Endothelial cell of umbilical vein (primary cell): Measurements from ENCODE around the gene CPNE8.

Experiments used
- EZH2 ChIP-seq: IDR thresholded peaks from 2 replicates; pipeline ENCODE4 v1.6.1; 2012; ENCODE audit warnings: borderline replicate concordance, low read depth, mild to moderate bottlenecking, moderate library complexity, low read length, inconsistent platforms; ENCODE audit not compliant: severe bottlenecking
- MYC ChIP-seq: IDR thresholded peaks from one replicate; pipeline ENCODE4 v1.6.1; 2011; ENCODE audit warnings: mild to moderate bottlenecking, low read depth, low read length
- TF ChIP-seq, protein P1 (sequence below), 2 donors: IDR thresholded peaks; 1 replicate in 1 of 2; 2 replicates in 1 of 2; pipeline ENCODE4 v1.5.1; 2011; ENCODE audit warnings: low read length in 2 of 2, mild to moderate bottlenecking in 2 of 2, moderate library complexity in 2 of 2, control low read depth in 1 of 2, inconsistent platforms in 1 of 2, low read depth in 1 of 2; ENCODE audit not compliant: insufficient read depth in 1 of 2; ENCODE audit errors: extremely low read depth in 1 of 2

- TF ChIP-seq MYC: no peak
- no peak for TF ChIP-seq EZH2
- TF ChIP-seq, protein P1, sequence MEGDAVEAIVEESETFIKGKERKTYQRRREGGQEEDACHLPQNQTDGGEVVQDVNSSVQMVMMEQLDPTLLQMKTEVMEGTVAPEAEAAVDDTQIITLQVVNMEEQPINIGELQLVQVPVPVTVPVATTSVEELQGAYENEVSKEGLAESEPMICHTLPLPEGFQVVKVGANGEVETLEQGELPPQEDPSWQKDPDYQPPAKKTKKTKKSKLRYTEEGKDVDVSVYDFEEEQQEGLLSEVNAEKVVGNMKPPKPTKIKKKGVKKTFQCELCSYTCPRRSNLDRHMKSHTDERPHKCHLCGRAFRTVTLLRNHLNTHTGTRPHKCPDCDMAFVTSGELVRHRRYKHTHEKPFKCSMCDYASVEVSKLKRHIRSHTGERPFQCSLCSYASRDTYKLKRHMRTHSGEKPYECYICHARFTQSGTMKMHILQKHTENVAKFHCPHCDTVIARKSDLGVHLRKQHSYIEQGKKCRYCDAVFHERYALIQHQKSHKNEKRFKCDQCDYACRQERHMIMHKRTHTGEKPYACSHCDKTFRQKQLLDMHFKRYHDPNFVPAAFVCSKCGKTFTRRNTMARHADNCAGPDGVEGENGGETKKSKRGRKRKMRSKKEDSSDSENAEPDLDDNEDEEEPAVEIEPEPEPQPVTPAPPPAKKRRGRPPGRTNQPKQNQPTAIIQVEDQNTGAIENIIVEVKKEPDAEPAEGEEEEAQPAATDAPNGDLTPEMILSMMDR (IDR thresholded peaks at IDR 0.05; ENCODE audit: extremely low read depth in 1 of 2, insufficient read depth in 1 of 2, low read depth in 1 of 2, low read length in 2 of 2): no peak
Observed at GRCh38 chr12:38844267-38844666, 61.1 kb downstream of the CPNE8 start.
